Measurements from ENCODE around the gene TRIM61.

GRCh38 chr4:164931551-164932324, 45.7 kb downstream of the TRIM61 start:
- TF ChIP-seq CTCF (IDR thresholded peaks at IDR 0.05) (no peak), FOSL2 (IDR thresholded peaks at IDR 0.05; ENCODE audit: borderline replicate concordance, low read depth) (no peak), USF2 (IDR thresholded peaks at IDR 0.05; ENCODE audit: borderline replicate concordance, low read depth, low read length) (no peak), SIN3A (IDR thresholded peaks at IDR 0.05; ENCODE audit: borderline replicate concordance, low read depth, low read length) (no peak), EP300 (IDR thresholded peaks at IDR 0.05; ENCODE audit: borderline replicate concordance in 1 of 2, low read depth in 1 of 2, low read length in 1 of 2) (no peak), NFIC (IDR thresholded peaks at IDR 0.05; ENCODE audit: borderline replicate concordance) (no peak), TAF1 (IDR thresholded peaks at IDR 0.05; ENCODE audit: borderline replicate concordance, low read depth, low read length) (no peak), MXI1 (IDR thresholded peaks at IDR 0.05; ENCODE audit: low read depth, low read length) (no peak), MAX (IDR thresholded peaks at IDR 0.05; ENCODE audit: low read depth) (no peak), POLR2AphosphoS5 (IDR thresholded peaks at IDR 0.05; ENCODE audit: low read depth, low read length) (no peak), ELF1 (IDR thresholded peaks at IDR 0.05) (no peak)

All from SK-N-SH (cell line).